HEK293 (cell line): ENCODE measurements around the gene NCOR2.

ENCODE experiments used
- HOXC10 ChIP-seq: sonication (generic); formaldehyde crosslinking; IDR thresholded peaks from 2 replicates; pipeline ENCODE4 v1.8.1; 2023; ENCODE audit warnings: mild to moderate bottlenecking, missing genetic modification reagents
- KLF10 ChIP-seq: fragments of 450-650 bp; IDR thresholded peaks from 2 replicates; pipeline ENCODE4 v1.5.1; 2018; ENCODE audit warnings: missing biosample characterization, mild to moderate bottlenecking, missing genetic modification characterization
- KLF9 ChIP-seq: fragments of 450-650 bp; formaldehyde crosslinking; IDR thresholded peaks from 2 replicates; pipeline ENCODE4 v1.5.1; 2016; ENCODE audit warnings: missing biosample characterization, missing genetic modification characterization, low read depth
- SETDB1 ChIP-seq: IDR thresholded peaks from one replicate; pipeline ENCODE4 v1.6.1; 2017; ENCODE audit warnings: mild to moderate bottlenecking, low read length, moderate library complexity, mixed read lengths; ENCODE audit not compliant: insufficient read length
- SP3 ChIP-seq: fragments of 450-650 bp; formaldehyde crosslinking; IDR thresholded peaks from 2 replicates; pipeline ENCODE4 v1.5.1; 2016; ENCODE audit warnings: missing biosample characterization, missing genetic modification characterization
- ZBTB8A ChIP-seq: fragments of 450-650 bp; formaldehyde crosslinking; IDR thresholded peaks from 2 replicates; pipeline ENCODE4 v1.5.1; 2016; ENCODE audit warnings: missing biosample characterization, missing genetic modification characterization
- ZNF2 ChIP-seq: fragments of 450-650 bp; formaldehyde crosslinking; IDR thresholded peaks from 2 replicates; pipeline ENCODE4 v1.5.1; 2016; ENCODE audit warnings: missing biosample characterization, missing genetic modification characterization
- ZNF211 ChIP-seq: fragments of 450-650 bp; formaldehyde crosslinking; IDR thresholded peaks from 2 replicates; pipeline ENCODE4 v1.5.1; 2016; ENCODE audit warnings: low read depth, missing biosample characterization, missing genetic modification characterization
- ZNF514 ChIP-seq: fragments of 450-650 bp; formaldehyde crosslinking; IDR thresholded peaks from 2 replicates; pipeline ENCODE4 v1.5.1; 2016; ENCODE audit warnings: missing biosample characterization, missing genetic modification characterization
- ZNF521 ChIP-seq: fragments of 450-650 bp; formaldehyde crosslinking; IDR thresholded peaks from 2 replicates; pipeline ENCODE4 v1.5.1; 2017; ENCODE audit warnings: missing biosample characterization, mild to moderate bottlenecking, missing genetic modification characterization
- ZNF561 ChIP-seq: fragments of 450-650 bp; IDR thresholded peaks from 2 replicates; pipeline ENCODE4 v1.5.1; 2018; ENCODE audit warnings: missing biosample characterization, missing genetic modification characterization, borderline replicate concordance
- ZNF596 ChIP-seq: fragments of 450-650 bp; IDR thresholded peaks from 2 replicates; pipeline ENCODE4 v1.5.0; 2018; ENCODE audit warnings: missing biosample characterization, mild to moderate bottlenecking, missing genetic modification characterization, moderate library complexity
- ZNF621 ChIP-seq: fragments of 450-650 bp; formaldehyde crosslinking; IDR thresholded peaks from 2 replicates; pipeline ENCODE4 v1.5.1; 2017; ENCODE audit warnings: missing biosample characterization, missing genetic modification characterization
- ZNF626 ChIP-seq: fragments of 450-650 bp; sonication (Bioruptor Pico); formaldehyde crosslinking; IDR thresholded peaks from 2 replicates; pipeline ENCODE4 v1.5.1; 2018; ENCODE audit warnings: missing biosample characterization, missing genetic modification characterization, inconsistent platforms
- ZNF664 ChIP-seq: fragments of 450-650 bp; formaldehyde crosslinking; IDR thresholded peaks from 2 replicates; pipeline ENCODE4 v1.5.1; 2016; ENCODE audit warnings: missing biosample characterization, missing genetic modification characterization
- ZNF785 ChIP-seq: fragments of 450-650 bp; formaldehyde crosslinking; IDR thresholded peaks from 2 replicates; pipeline ENCODE4 v1.5.1; 2016; ENCODE audit warnings: missing biosample characterization, missing genetic modification characterization
- ZNF792 ChIP-seq: fragments of 450-650 bp; formaldehyde crosslinking; IDR thresholded peaks from 2 replicates; pipeline ENCODE4 v1.5.1; 2016; ENCODE audit warnings: missing biosample characterization, missing genetic modification characterization
- ZNF843 ChIP-seq: fragments of 450-650 bp; formaldehyde crosslinking; IDR thresholded peaks from 2 replicates; pipeline ENCODE4 v1.5.1; 2016; ENCODE audit warnings: missing biosample characterization, missing genetic modification characterization
- TF ChIP-seq, protein P1 (sequence below): fragments of 450-650 bp; formaldehyde crosslinking; IDR thresholded peaks from 2 replicates; pipeline ENCODE4 v1.5.1; 2016; ENCODE audit warnings: missing biosample characterization, missing genetic modification characterization
- TF ChIP-seq, protein P2 (sequence below): fragments of 450-650 bp; formaldehyde crosslinking; IDR thresholded peaks from 2 replicates; pipeline ENCODE4 v1.5.1; 2016; ENCODE audit warnings: missing biosample characterization, missing genetic modification characterization
- TF ChIP-seq, protein P3 (sequence below): fragments of 450-650 bp; formaldehyde crosslinking; IDR thresholded peaks from 2 replicates; pipeline ENCODE4 v1.5.1; 2016; ENCODE audit warnings: missing biosample characterization, missing genetic modification characterization, low read depth
- TF ChIP-seq, protein P4 (sequence below): fragments of 450-650 bp; formaldehyde crosslinking; IDR thresholded peaks from 2 replicates; pipeline ENCODE4 v1.5.0; 2017; ENCODE audit warnings: missing biosample characterization, missing genetic modification characterization, borderline replicate concordance
- TF ChIP-seq, protein P5 (sequence below): fragments of 450-650 bp; formaldehyde crosslinking; IDR thresholded peaks from 2 replicates; pipeline ENCODE4 v1.5.1; 2017; ENCODE audit warnings: missing biosample characterization, missing genetic modification characterization
- TF ChIP-seq, protein P6 (sequence below): fragments of 450-650 bp; formaldehyde crosslinking; IDR thresholded peaks from 2 replicates; pipeline ENCODE4 v1.5.1; 2016; ENCODE audit warnings: missing biosample characterization, missing genetic modification characterization
- TF ChIP-seq, protein P7 (sequence below): fragments of 450-650 bp; formaldehyde crosslinking; IDR thresholded peaks from 2 replicates; pipeline ENCODE4 v1.5.1; 2016; ENCODE audit warnings: missing biosample characterization, missing genetic modification characterization

NCOR2 gene

DNA sequence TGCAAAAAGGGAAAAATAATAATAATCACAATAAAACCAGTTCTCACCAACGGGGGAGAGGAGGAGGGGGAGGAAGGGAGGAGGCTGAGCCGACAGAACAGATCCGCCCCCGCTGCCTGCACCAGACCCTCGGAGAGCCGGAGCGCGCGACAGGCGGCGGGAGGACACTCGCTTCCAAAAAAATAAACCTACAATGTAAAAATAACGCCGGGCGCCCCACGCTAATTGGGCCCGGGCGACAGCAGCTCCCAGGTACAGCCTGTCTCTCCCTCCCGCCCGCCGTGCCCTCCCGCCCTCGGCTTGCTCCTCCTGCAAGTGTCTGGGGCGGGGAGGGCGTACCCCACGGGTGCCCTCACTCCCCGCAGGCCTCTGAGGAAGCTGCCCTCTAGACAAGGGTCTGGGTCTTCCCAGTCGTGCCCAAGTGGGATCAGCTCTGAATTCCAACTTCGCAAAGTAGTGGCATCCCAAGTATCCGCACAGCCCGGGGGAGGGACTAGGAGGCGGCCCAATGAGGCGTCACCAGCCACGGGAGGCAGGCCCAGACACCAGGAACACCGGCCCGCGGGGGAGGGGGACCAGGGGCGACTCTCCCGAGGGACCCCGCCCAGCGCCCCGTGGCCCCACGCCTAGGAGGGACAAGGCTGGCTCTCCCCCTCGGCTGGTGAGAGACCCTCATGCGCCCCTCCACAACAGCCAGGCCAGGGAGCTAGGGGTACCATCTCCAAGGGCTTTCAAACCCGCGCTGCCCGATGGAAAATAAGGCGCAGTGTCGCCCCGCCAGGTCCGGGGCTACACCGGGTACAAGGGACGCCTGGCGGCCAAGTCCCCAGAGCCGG, 1.0 kb downstream of the NCOR2 start (continued):
- TF ChIP-seq, protein P1, sequence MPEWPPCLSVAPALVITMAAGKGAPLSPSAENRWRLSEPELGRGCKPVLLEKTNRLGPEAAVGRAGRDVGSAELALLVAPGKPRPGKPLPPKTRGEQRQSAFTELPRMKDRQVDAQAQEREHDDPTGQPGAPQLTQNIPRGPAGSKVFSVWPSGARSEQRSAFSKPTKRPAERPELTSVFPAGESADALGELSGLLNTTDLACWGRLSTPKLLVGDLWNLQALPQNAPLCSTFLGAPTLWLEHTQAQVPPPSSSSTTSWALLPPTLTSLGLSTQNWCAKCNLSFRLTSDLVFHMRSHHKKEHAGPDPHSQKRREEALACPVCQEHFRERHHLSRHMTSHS (tag by site-specific recombination): no peak
- TF ChIP-seq ZBTB8A: peak; percentile 95
- no peak for TF ChIP-seq ZNF664
- TF ChIP-seq ZNF561 (tag by site-specific recombination): no peak; the same call in 1 of the 2 replicates
- no peak for TF ChIP-seq ZNF596 (tag by site-specific recombination)
- TF ChIP-seq, protein P2, sequence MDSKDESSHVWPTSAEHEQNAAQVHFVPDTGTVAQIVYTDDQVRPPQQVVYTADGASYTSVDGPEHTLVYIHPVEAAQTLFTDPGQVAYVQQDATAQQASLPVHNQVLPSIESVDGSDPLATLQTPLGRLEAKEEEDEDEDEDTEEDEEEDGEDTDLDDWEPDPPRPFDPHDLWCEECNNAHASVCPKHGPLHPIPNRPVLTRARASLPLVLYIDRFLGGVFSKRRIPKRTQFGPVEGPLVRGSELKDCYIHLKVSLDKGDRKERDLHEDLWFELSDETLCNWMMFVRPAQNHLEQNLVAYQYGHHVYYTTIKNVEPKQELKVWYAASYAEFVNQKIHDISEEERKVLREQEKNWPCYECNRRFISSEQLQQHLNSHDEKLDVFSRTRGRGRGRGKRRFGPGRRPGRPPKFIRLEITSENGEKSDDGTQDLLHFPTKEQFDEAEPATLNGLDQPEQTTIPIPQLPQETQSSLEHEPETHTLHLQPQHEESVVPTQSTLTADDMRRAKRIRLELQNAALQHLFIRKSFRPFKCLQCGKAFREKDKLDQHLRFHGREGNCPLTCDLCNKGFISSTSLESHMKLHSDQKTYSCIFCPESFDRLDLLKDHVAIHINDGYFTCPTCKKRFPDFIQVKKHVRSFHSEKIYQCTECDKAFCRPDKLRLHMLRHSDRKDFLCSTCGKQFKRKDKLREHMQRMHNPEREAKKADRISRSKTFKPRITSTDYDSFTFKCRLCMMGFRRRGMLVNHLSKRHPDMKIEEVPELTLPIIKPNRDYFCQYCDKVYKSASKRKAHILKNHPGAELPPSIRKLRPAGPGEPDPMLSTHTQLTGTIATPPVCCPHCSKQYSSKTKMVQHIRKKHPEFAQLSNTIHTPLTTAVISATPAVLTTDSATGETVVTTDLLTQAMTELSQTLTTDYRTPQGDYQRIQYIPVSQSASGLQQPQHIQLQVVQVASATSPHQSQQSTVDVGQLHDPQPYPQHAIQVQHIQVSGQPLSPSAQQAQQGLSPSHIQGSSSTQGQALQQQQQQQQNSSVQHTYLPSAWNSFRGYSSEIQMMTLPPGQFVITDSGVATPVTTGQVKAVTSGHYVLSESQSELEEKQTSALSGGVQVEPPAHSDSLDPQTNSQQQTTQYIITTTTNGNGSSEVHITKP: peak; percentile 34; the same call in 1 of the 2 replicates
- TF ChIP-seq, protein P3, sequence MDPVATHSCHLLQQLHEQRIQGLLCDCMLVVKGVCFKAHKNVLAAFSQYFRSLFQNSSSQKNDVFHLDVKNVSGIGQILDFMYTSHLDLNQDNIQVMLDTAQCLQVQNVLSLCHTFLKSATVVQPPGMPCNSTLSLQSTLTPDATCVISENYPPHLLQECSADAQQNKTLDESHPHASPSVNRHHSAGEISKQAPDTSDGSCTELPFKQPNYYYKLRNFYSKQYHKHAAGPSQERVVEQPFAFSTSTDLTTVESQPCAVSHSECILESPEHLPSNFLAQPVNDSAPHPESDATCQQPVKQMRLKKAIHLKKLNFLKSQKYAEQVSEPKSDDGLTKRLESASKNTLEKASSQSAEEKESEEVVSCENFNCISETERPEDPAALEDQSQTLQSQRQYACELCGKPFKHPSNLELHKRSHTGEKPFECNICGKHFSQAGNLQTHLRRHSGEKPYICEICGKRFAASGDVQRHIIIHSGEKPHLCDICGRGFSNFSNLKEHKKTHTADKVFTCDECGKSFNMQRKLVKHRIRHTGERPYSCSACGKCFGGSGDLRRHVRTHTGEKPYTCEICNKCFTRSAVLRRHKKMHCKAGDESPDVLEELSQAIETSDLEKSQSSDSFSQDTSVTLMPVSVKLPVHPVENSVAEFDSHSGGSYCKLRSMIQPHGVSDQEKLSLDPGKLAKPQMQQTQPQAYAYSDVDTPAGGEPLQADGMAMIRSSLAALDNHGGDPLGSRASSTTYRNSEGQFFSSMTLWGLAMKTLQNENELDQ: no peak
- no peak for TF ChIP-seq ZNF211 (tag by site-specific recombination)
- peak; percentile 80 for TF ChIP-seq KLF10 (tag by site-specific recombination)
- TF ChIP-seq KLF9: peak; percentile 73
- TF ChIP-seq ZNF626 (tag by site-specific recombination): no peak
- TF ChIP-seq, protein P4, sequence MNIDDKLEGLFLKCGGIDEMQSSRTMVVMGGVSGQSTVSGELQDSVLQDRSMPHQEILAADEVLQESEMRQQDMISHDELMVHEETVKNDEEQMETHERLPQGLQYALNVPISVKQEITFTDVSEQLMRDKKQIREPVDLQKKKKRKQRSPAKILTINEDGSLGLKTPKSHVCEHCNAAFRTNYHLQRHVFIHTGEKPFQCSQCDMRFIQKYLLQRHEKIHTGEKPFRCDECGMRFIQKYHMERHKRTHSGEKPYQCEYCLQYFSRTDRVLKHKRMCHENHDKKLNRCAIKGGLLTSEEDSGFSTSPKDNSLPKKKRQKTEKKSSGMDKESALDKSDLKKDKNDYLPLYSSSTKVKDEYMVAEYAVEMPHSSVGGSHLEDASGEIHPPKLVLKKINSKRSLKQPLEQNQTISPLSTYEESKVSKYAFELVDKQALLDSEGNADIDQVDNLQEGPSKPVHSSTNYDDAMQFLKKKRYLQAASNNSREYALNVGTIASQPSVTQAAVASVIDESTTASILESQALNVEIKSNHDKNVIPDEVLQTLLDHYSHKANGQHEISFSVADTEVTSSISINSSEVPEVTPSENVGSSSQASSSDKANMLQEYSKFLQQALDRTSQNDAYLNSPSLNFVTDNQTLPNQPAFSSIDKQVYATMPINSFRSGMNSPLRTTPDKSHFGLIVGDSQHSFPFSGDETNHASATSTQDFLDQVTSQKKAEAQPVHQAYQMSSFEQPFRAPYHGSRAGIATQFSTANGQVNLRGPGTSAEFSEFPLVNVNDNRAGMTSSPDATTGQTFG (tag by site-specific recombination): no peak
- TF ChIP-seq ZNF792 (tag by site-specific recombination): no peak
- TF ChIP-seq, protein P5, sequence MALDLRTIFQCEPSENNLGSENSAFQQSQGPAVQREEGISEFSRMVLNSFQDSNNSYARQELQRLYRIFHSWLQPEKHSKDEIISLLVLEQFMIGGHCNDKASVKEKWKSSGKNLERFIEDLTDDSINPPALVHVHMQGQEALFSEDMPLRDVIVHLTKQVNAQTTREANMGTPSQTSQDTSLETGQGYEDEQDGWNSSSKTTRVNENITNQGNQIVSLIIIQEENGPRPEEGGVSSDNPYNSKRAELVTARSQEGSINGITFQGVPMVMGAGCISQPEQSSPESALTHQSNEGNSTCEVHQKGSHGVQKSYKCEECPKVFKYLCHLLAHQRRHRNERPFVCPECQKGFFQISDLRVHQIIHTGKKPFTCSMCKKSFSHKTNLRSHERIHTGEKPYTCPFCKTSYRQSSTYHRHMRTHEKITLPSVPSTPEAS (tag by site-specific recombination): no peak
- peak; percentile 89 for TF ChIP-seq SP3 (tag by site-specific recombination)
- no peak for TF ChIP-seq SETDB1
- no peak for TF ChIP-seq ZNF514 (tag by site-specific recombination)
- TF ChIP-seq HOXC10 (CRISPR knock-in tag): no peak
- TF ChIP-seq ZNF785: no peak
- TF ChIP-seq, protein P6, sequence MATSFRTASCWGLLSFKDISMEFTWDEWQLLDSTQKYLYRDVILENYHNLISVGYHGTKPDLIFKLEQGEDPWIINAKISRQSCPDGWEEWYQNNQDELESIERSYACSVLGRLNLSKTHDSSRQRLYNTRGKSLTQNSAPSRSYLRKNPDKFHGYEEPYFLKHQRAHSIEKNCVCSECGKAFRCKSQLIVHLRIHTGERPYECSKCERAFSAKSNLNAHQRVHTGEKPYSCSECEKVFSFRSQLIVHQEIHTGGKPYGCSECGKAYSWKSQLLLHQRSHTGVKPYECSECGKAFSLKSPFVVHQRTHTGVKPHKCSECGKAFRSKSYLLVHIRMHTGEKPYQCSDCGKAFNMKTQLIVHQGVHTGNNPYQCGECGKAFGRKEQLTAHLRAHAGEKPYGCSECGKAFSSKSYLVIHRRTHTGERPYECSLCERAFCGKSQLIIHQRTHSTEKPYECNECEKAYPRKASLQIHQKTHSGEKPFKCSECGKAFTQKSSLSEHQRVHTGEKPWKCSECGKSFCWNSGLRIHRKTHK (tag by site-specific recombination): no peak
- TF ChIP-seq ZNF621 (tag by site-specific recombination): no peak
- TF ChIP-seq ZNF2 (tag by site-specific recombination): no peak; the same call in 1 of the 2 replicates
- TF ChIP-seq ZNF521 (tag by site-specific recombination): no peak
- TF ChIP-seq, protein P7, sequence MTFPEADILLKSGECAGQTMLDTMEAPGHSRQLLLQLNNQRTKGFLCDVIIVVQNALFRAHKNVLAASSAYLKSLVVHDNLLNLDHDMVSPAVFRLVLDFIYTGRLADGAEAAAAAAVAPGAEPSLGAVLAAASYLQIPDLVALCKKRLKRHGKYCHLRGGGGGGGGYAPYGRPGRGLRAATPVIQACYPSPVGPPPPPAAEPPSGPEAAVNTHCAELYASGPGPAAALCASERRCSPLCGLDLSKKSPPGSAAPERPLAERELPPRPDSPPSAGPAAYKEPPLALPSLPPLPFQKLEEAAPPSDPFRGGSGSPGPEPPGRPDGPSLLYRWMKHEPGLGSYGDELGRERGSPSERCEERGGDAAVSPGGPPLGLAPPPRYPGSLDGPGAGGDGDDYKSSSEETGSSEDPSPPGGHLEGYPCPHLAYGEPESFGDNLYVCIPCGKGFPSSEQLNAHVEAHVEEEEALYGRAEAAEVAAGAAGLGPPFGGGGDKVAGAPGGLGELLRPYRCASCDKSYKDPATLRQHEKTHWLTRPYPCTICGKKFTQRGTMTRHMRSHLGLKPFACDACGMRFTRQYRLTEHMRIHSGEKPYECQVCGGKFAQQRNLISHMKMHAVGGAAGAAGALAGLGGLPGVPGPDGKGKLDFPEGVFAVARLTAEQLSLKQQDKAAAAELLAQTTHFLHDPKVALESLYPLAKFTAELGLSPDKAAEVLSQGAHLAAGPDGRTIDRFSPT: peak; percentile 68; the same call in 1 of the 2 replicates
- no peak for TF ChIP-seq ZNF843
